A673 (cell line): ENCODE measurements around the gene NEMF. TPM values are rescaled to one million over a fixed set of nuclear protein-coding genes. Genes with fewer than 3 reads are reported as not detected.

Experiments
- Bru-seq: library from RNA; stranded (reverse); fragments of 400-500 nt; gene quantifications from one replicate; lab custom pipeline; 2021; lab: Mats Ljungman, UMichigan
- BruChase-seq, 2 experiments: library from RNA; stranded (reverse); fragments of 400-500 nt; gene quantifications; one replicate each; lab custom pipeline; 2021; lab: Mats Ljungman, UMichigan
- BruUV-seq: library from RNA; stranded (reverse); fragments of 400-500 nt; replicated peaks from 2 replicates; lab custom pipeline; 2021; lab: Mats Ljungman, UMichigan
- CTCF ChIA-PET: fragments of 300-600 bp; sonication (Branson Sonifier 250); formaldehyde crosslinking; loops from one replicate; lab custom pipeline; 2022; ENCODE audit warnings: antibody characterized with exemption; lab: Charles Lee
- POLR2A ChIA-PET: fragments of 300-600 bp; sonication (Branson Sonifier 250); formaldehyde crosslinking; loops from one replicate; lab custom pipeline; 2022; ENCODE audit warnings: antibody characterized with exemption; ENCODE audit not compliant: low non-redundant PET; lab: Charles Lee
- DNase-seq: peaks from one replicate; pipeline ENCODE4 v3.0.0-alpha.2; 2015; ENCODE audit warnings: low spot score
- H3K27ac ChIP-seq: fragments of 200-600 bp; sonication (generic); 2 replicates; pipeline ENCODE4 v1.5.1; 2016; ENCODE audit warnings: mixed run types, low read depth, mild to moderate bottlenecking, mixed read lengths, antibody characterized with exemption, low read length; ENCODE audit not compliant: poor library complexity, severe bottlenecking
- H3K27me3 ChIP-seq: fragments of 200-600 bp; sonication (generic); replicated peaks from 2 replicates; pipeline ENCODE4 v1.6.1; 2017; ENCODE audit warnings: mixed run types, low read depth, mild to moderate bottlenecking, mixed read lengths, antibody characterized with exemption, low read length; ENCODE audit not compliant: insufficient read depth, poor library complexity
- H3K36me3 ChIP-seq: fragments of 200-600 bp; sonication (generic); 2 replicates; pipeline ENCODE4 v1.6.1; 2016; ENCODE audit warnings: mixed run types, mild to moderate bottlenecking, mixed read lengths, antibody characterized with exemption, low read length; ENCODE audit not compliant: insufficient read depth, poor library complexity, severe bottlenecking
- H3K4me1 ChIP-seq: fragments of 200-600 bp; sonication (generic); 2 replicates; pipeline ENCODE4 v1.6.1; 2017; ENCODE audit warnings: mixed run types, mild to moderate bottlenecking, mixed read lengths, antibody characterized with exemption, low read length; ENCODE audit not compliant: insufficient read depth, poor library complexity, severe bottlenecking
- H3K4me3 ChIP-seq: fragments of 200-600 bp; sonication (generic); 2 replicates; pipeline ENCODE4 v1.5.1; 2016; ENCODE audit warnings: low read depth, mixed run types, mild to moderate bottlenecking, mixed read lengths, low read length; ENCODE audit not compliant: poor library complexity, severe bottlenecking
- H3K9me3 ChIP-seq: fragments of 200-600 bp; sonication (generic); 2 replicates; pipeline ENCODE4 v1.6.1; 2016; ENCODE audit warnings: mixed run types, low read depth, mild to moderate bottlenecking, mixed read lengths, antibody characterized with exemption, low read length; ENCODE audit not compliant: poor library complexity, severe bottlenecking
- CTCF ChIP-seq: fragments of 300-800, 200-600 bp; sonication (generic); conservative IDR thresholded peaks from 2 replicates; pipeline ENCODE4 v1.5.1; 2017; ENCODE audit warnings: low read depth, mild to moderate bottlenecking, antibody characterized with exemption, low read length, moderate library complexity, mixed read lengths
- EZH2 ChIP-seq: fragments of 200-600 bp; sonication (generic); IDR thresholded peaks from 2 replicates; pipeline ENCODE4 v1.6.1; 2017; ENCODE audit warnings: borderline replicate concordance, low read depth, mild to moderate bottlenecking, mixed read lengths, antibody characterized with exemption, low read length; ENCODE audit not compliant: poor library complexity, severe bottlenecking
- intact Hi-C: fragments of 100-400 bp; cut with micrococcal nuclease; formaldehyde crosslinking; loops from one replicate; pipeline ENCODE4 v1.10.0; 2022; ENCODE audit not compliant: unreplicated experiment
- long read RNA-seq: library from polyadenylated mRNA; stranded (forward); transcript quantifications from one replicate; pipeline ENCODE4 v2.0.0, GENCODE V29; 2022
- total RNA-seq: library from RNA; stranded (reverse); gene quantifications from 2 replicates; pipeline ENCODE4 v1.2.3, GENCODE V29; 2021

The NEMF gene, protein sequence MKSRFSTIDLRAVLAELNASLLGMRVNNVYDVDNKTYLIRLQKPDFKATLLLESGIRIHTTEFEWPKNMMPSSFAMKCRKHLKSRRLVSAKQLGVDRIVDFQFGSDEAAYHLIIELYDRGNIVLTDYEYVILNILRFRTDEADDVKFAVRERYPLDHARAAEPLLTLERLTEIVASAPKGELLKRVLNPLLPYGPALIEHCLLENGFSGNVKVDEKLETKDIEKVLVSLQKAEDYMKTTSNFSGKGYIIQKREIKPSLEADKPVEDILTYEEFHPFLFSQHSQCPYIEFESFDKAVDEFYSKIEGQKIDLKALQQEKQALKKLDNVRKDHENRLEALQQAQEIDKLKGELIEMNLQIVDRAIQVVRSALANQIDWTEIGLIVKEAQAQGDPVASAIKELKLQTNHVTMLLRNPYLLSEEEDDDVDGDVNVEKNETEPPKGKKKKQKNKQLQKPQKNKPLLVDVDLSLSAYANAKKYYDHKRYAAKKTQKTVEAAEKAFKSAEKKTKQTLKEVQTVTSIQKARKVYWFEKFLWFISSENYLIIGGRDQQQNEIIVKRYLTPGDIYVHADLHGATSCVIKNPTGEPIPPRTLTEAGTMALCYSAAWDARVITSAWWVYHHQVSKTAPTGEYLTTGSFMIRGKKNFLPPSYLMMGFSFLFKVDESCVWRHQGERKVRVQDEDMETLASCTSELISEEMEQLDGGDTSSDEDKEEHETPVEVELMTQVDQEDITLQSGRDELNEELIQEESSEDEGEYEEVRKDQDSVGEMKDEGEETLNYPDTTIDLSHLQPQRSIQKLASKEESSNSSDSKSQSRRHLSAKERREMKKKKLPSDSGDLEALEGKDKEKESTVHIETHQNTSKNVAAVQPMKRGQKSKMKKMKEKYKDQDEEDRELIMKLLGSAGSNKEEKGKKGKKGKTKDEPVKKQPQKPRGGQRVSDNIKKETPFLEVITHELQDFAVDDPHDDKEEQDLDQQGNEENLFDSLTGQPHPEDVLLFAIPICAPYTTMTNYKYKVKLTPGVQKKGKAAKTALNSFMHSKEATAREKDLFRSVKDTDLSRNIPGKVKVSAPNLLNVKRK
- total RNA-seq = 77.5 and 80.2 TPM in 2 replicates
- Bru-seq, nascent RNA = percentile 88 among the genes with signal in this experiment
- BruChase-seq, experiment 1, labeled RNA remaining after a 2-hour chase = percentile 87 among the genes with signal in this experiment
- percentile 88 among the genes with signal in this experiment for BruChase-seq, experiment 2, labeled RNA remaining after a 6-hour chase
- long read RNA-seq, full-length matches to known transcripts = 66 of 111 reads
- long read RNA-seq, partial matches to known transcripts = 13 of 111 reads
- long read RNA-seq, other reads (novel, unspliced or antisense) = 32 of 111 reads

DNA sequence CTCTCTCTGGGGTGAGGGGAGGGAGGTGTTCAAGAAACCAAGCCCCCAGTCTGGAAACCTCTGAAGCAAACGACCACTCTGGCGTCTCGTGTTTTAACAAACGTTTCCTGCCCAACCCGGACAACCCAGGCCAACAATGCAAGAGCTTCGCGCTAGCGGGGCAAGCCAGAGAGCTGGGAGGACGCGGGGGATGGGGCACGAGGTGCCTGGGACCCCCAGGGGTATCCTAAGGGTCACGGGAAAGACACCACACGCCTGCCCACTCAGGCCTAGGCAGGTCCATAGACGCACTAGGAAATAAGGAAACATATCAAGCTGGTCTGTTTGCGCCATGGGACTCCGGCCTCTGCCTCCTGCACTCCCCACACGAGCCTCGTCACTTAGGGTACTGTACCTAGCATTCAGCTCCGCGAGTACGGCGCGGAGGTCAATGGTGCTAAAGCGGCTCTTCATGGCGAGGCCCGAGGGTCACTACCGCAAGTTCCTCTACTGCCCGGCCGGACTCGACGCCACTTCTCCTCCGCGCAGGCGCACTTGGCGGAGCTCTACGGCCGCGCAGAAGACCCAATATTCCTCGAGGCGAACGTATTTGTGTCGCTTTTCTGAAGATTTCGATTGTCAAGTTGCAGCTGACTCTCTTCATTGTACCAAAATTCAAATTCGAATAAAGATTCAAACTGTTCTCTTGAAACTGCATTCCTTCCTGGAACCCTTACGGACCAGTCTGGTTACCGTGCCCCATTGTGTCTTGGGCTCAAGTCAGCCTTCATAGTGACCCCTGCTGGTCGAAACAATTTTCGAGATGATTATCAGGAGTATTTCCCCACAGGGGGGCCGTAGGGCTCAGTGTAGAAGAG lies at the start of gene NEMF:
NEMF (minus strand) TSS at position 488 of the 857 bp plus-strand sequence; CDS start at position 453, 35 bp downstream.
- Histone ChIP-seq H3K27ac (peak within 1 kb of the TSS; percentile 87), H3K4me3 (peak within 1 kb of the TSS; percentile 86), H3K27me3 (no peaks in the 10 kb centered on the region), H3K9me3 (no peaks in the 10 kb centered on the region), H3K36me3 (peaks cover 21% of the 10 kb centered on the region), H3K4me1 (peaks cover 10% of the 10 kb centered on the region)
- BruUV-seq = TSS peak; percentile 47
- no peak for TF ChIP-seq EZH2
- TF ChIP-seq CTCF = peak; percentile 92
- CTCF ChIA-PET = interaction anchor here (0.5 to 2.3 kb wide), 7 partner anchors 9 to 264 kb away, joined by 3 to 19 read pairs (median 6); partner anchors contain the start of gene VCPKMT
- intact Hi-C loops = loop anchor here (5.0 kb wide), 1 partner anchor 220 kb away; no protein-coding TSS in a partner anchor
- POLR2A ChIA-PET = interaction anchor here (0.6 to 1.0 kb wide), 5 partner anchors 10 to 408 kb away, joined by 3 read pairs; partner anchors contain the start of genes MGAT2 and RPL36AL
- DNase-seq = peak; percentile 95

DNA sequence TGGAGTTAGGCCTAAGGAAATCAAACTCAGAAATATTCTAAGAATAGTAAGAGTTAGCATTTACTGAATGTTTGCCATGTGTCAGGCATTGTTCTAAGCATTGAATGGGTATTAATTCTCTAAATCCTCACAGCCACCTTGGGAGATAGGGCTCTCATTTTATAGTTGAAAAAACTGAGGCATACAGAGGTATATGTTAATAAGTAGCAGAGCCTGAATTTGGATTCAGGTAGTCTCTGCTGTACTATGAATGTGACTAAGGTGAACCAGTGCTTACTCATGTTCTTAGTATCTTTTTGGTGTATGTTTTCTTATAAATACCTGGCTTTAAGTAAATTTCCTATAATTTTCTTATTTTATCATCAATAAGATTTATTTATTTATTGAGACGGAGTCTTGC lies 48.4 kb upstream of the NEMF start:
- Histone ChIP-seq H3K27ac (no peak overlapping the region), H3K27me3 (no peaks in the 10 kb centered on the region), H3K36me3 (peaks cover 6% of the 10 kb centered on the region), H3K9me3 (no peaks in the 10 kb centered on the region), H3K4me1 (peaks cover 33% of the 10 kb centered on the region), H3K4me3 (no peak overlapping the region)
- intact Hi-C loops = no loop called here
- DNase-seq = no peak
- TF ChIP-seq CTCF = no peak
- TF ChIP-seq EZH2 = no peak
- CTCF ChIA-PET = no interaction called here
- POLR2A ChIA-PET = no interaction called here
- BruUV-seq = no TSS peak
